Tibial nerve (tissue), 4 donors: Measurements from ENCODE around the gene BCAS3. TPM values are rescaled to one million over a fixed set of nuclear protein-coding genes. Genes with fewer than 3 reads are reported as not detected.
A peak's percentile ranks its signal among the peaks of the same experiment; 100 is the strongest.

Experiments
- DNase-seq, 2 donors: peaks; one replicate each; pipeline ENCODE4 v3.0.0-alpha.2; 2019; ENCODE audit warnings: low spot score in 2 of 2
- H3K27ac ChIP-seq, 4 donors: fragments of 200-600 bp; sonication (generic) in 3 of 4; one replicate each; pipeline ENCODE4 v1.5.1; 2017 to 2019; ENCODE audit warnings: mild to moderate bottlenecking in 1 of 4
- H3K27me3 ChIP-seq, 2 donors: fragments of 200-600 bp; sonication (generic) in 1 of 2; one replicate each; pipeline versions ENCODE4 v1.5.1 to v1.6.0; 2017 to 2019
- H3K36me3 ChIP-seq, 3 donors: fragments of 200-600 bp; sonication (generic); one replicate each; pipeline ENCODE4 v1.5.1; 2018 to 2019
- H3K4me1 ChIP-seq, 4 donors: fragments of 200-600 bp; sonication (generic) in 3 of 4; one replicate each; pipeline ENCODE4 v1.5.1; 2017 to 2019
- H3K4me3 ChIP-seq, 4 donors: fragments of 200-600 bp; sonication (generic) in 3 of 4; one replicate each; pipeline ENCODE4 v1.5.1; 2017 to 2019; ENCODE audit warnings: mild to moderate bottlenecking in 1 of 4, moderate library complexity in 1 of 4
- H3K9me3 ChIP-seq, 4 donors: fragments of 200-600 bp; sonication (generic) in 3 of 4; one replicate each; pipeline ENCODE4 v1.5.1; 2017 to 2019
- CTCF ChIP-seq, 5 experiments: fragments of 200-600 bp in 3 of 5; fragments of 450-650 bp in 2 of 5; sonication (generic) in 3 of 5; IDR thresholded peaks; one replicate each; pipeline ENCODE4 v1.5.1; 2016 to 2019; ENCODE audit warnings: antibody characterized with exemption in 5 of 5, mild to moderate bottlenecking in 3 of 5, moderate library complexity in 2 of 5
- EP300 ChIP-seq, 2 donors: sonication (generic); formaldehyde crosslinking; IDR thresholded peaks; one replicate each; pipeline ENCODE4 v1.6.1; 2017; ENCODE audit warnings: antibody characterized with exemption in 2 of 2, mild to moderate bottlenecking in 1 of 2
- POLR2A ChIP-seq, 2 donors: fragments of 450-650 bp; IDR thresholded peaks; one replicate each; pipeline ENCODE4 v1.6.1; 2017; ENCODE audit warnings: antibody characterized with exemption in 2 of 2, mild to moderate bottlenecking in 2 of 2, moderate library complexity in 2 of 2
- WGBS, 2 donors: methylation state at CpG; one replicate each; pipeline ENCODE4 v1.1.5; 2018; 5-methylcytosine and 5-hydroxymethylcytosine counted together
- total RNA-seq, 4 donors: library from RNA; depleted of rRNA; stranded (reverse); fragments of >200 nt; gene quantifications; one replicate each; pipeline ENCODE4 v1.1.0, GENCODE V29; 2016

The BCAS3 gene
- total RNA-seq, 4 donors from 2014 or later, result 26.4 to 48.1 (median 44.8) TPM

GRCh38 chr17:60637683-60638082 is 40.0 kb upstream of the BCAS3 start:
- H3K4me3 ChIP-seq, result no peak overlapping the region
- no peaks in the 10 kb centered on the region for H3K27me3 ChIP-seq
- no peak overlapping the region for H3K27ac ChIP-seq
- peaks cover 0 to 35% (median 10%) of the 10 kb centered on the region in 3 donors for H3K36me3 ChIP-seq
- no peaks in the 10 kb centered on the region for H3K9me3 ChIP-seq
- WGBS, 2 donors, result 88 to 91% methylated on average over 2 of the region's 2 CpGs
- no peak for DNase-seq
- no peak for TF ChIP-seq EP300 (IDR thresholded peaks at IDR 0.05)
- no peak for TF ChIP-seq CTCF (IDR thresholded peaks at IDR 0.05)
- no peak for TF ChIP-seq POLR2A (IDR thresholded peaks at IDR 0.05)
- H3K4me1 ChIP-seq, result peaks cover 0 to 15% (median 5%) of the 10 kb centered on the region in 4 donors

- Histone ChIP-seq H3K4me1 (peaks cover 0 to 21% (median 5%) of the 10 kb centered on the region in 4 donors), H3K9me3 (no peaks in the 10 kb centered on the region), H3K27ac (no peak overlapping the region), H3K27me3 (no peaks in the 10 kb centered on the region), H3K4me3 (no peak overlapping the region), H3K36me3 (peaks cover 0 to 34% (median 10%) of the 10 kb centered on the region in 3 donors)
- DNase-seq, result no peak
- TF ChIP-seq CTCF (IDR thresholded peaks at IDR 0.05) (no peak), POLR2A (IDR thresholded peaks at IDR 0.05) (no peak), EP300 (IDR thresholded peaks at IDR 0.05) (no peak)
- WGBS, 2 donors, result 78 to 83% methylated on average over 4 of the region's 4 CpGs
These were observed 38.7 kb upstream of the BCAS3 start for GRCh38 chr17:60639019-60639330.

- peaks cover 0 to 21% (median 5%) of the 10 kb centered on the region in 4 donors for H3K4me1 ChIP-seq
- peaks cover 0 to 19% (median 6%) of the 10 kb centered on the region in 3 donors for H3K36me3 ChIP-seq
- no peak overlapping the region for H3K27ac ChIP-seq
- WGBS, 2 donors, result 78 to 85% methylated on average over 2 of the region's 2 CpGs
- no peak for DNase-seq
- H3K27me3 ChIP-seq, result no peaks in the 10 kb centered on the region
- no peaks in the 10 kb centered on the region for H3K9me3 ChIP-seq
- TF ChIP-seq CTCF (IDR thresholded peaks at IDR 0.05) (peak in 1 of 5 experiments; percentile 20), POLR2A (IDR thresholded peaks at IDR 0.05) (no peak)
- H3K4me3 ChIP-seq, result no peak overlapping the region
These were observed 37.1 kb upstream of the BCAS3 start for GRCh38 chr17:60640503-60640902.

GRCh38 chr17:60641126-60641525 is 36.5 kb upstream of the BCAS3 start:
- peaks cover 0 to 12% (median 2%) of the 10 kb centered on the region in 3 donors for H3K36me3 ChIP-seq
- no peaks in the 10 kb centered on the region for H3K27me3 ChIP-seq
- H3K27ac ChIP-seq, result no peak overlapping the region
- WGBS, 2 donors, result 55 to 59% methylated on average over 3 of the region's 3 CpGs
- H3K9me3 ChIP-seq, result no peaks in the 10 kb centered on the region
- no peak for DNase-seq
- no peak overlapping the region for H3K4me3 ChIP-seq
- TF ChIP-seq EP300 (IDR thresholded peaks at IDR 0.05) (no peak), CTCF (IDR thresholded peaks at IDR 0.05) (no peak), POLR2A (IDR thresholded peaks at IDR 0.05) (no peak)
- peaks cover 0 to 27% (median 5%) of the 10 kb centered on the region in 4 donors for H3K4me1 ChIP-seq

GRCh38 chr17:60641810-60642220 is 35.8 kb upstream of the BCAS3 start:
- TF ChIP-seq EP300 (IDR thresholded peaks at IDR 0.05) (peak in 1 of 2 donors; percentile 45), POLR2A (IDR thresholded peaks at IDR 0.05) (no peak), CTCF (IDR thresholded peaks at IDR 0.05) (peak; percentile 29 to 51 (median 42))
- Histone ChIP-seq H3K27me3 (no peaks in the 10 kb centered on the region), H3K4me1 (peaks cover 0 to 34% (median 8%) of the 10 kb centered on the region in 4 donors), H3K4me3 (no peak overlapping the region), H3K36me3 (peaks cover 0 to 5% (median 0%) of the 10 kb centered on the region in 3 donors), H3K9me3 (no peaks in the 10 kb centered on the region), H3K27ac (peak overlapping the region in 2 of 4 donors; percentile 36 to 53)
- 6 to 12% methylated on average over 1 of the region's 1 CpG for WGBS, 2 donors
- peak in 1 of 2 donors; percentile 75 for DNase-seq
